ENCODE data around the gene OGDHL. TPM values are rescaled to one million over a fixed set of nuclear protein-coding genes. Genes with fewer than 3 reads are reported as not detected.

The OGDHL gene
- total RNA-seq, 6 experiments from 2014 or later = 60.4 to 98.5 (median 76.8) TPM

DNA sequence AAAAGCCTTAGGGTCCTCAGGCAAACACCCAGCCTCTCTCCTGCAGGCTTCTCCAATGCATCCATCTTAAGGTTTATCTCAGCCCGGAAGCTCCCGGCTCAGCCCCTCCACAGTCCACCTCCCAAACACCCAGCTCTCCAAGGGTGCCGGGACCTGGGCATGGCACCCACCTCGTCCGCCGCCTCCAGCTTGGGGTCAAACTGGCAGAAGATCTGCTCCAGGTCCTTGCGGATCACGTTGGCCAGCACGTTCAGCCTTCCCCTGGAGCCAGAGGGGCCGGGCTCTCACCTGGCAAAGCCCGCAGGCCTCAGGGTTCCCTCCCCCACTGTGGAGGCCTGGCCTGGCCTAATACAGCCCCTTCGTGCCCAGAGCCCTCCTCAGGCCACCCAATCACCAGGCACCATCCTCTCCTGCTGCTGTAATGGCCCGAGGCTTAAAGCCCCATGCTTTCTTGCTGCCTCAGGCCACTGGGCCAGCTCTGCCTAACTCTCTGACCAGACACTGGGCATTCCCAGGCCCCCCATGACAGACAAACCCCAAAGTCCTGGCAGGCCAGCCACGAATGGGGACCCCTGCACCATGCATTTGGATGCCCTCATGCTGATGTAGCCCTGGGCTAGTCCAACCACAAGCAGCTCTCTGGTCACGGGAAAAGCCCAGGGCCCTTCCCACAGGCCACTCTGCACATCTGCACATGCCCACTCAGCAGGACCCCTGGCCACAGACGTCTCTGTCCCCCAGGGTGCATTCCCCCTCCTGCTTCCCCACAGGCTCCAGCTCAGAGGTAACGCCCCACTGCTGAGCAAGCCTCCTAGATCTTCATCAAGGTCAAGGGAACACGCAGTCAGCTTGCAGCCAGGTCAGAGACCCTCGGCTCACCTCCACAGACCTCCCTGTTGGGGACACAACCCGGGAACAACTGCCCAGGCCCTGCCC lies 12.3 kb downstream of the OGDHL start:
- DNase-seq (no peak), ATAC-seq (no peak)
- Histone ChIP-seq H3K36me3 (peaks cover 0 to 60% (median 24%) of the 10 kb centered on the region in 4 donors), H3K27me3 (no peaks in the 10 kb centered on the region), H3K4me3 (no peak overlapping the region), H3K4me1 (peaks cover 0 to 6% (median 0%) of the 10 kb centered on the region in 4 donors), H3K27ac (no peak overlapping the region), H3K9me3 (no peaks in the 10 kb centered on the region)
- intact Hi-C loops (cut with DNase I) = no loop called here
- WGBS (ENCODE audit: insufficient coverage, low coverage, low lambda C conversion rate, missing lambda C conversion rate) = 90% methylated on average over 2 of the region's 20 CpGs
- no peak for TF ChIP-seq POLR2A (IDR thresholded peaks at IDR 0.05)
- TF ChIP-seq, protein P1, sequence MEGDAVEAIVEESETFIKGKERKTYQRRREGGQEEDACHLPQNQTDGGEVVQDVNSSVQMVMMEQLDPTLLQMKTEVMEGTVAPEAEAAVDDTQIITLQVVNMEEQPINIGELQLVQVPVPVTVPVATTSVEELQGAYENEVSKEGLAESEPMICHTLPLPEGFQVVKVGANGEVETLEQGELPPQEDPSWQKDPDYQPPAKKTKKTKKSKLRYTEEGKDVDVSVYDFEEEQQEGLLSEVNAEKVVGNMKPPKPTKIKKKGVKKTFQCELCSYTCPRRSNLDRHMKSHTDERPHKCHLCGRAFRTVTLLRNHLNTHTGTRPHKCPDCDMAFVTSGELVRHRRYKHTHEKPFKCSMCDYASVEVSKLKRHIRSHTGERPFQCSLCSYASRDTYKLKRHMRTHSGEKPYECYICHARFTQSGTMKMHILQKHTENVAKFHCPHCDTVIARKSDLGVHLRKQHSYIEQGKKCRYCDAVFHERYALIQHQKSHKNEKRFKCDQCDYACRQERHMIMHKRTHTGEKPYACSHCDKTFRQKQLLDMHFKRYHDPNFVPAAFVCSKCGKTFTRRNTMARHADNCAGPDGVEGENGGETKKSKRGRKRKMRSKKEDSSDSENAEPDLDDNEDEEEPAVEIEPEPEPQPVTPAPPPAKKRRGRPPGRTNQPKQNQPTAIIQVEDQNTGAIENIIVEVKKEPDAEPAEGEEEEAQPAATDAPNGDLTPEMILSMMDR (IDR thresholded peaks at IDR 0.05) = no peak

GRCh38 chr10:49749144-49749543 lies 13.0 kb downstream of the OGDHL start:
- Histone ChIP-seq H3K36me3 (peaks cover 0 to 63% (median 29%) of the 10 kb centered on the region in 4 donors), H3K4me3 (no peak overlapping the region), H3K27ac (peak overlapping the region in 1 of 3 donors; percentile 24), H3K27me3 (no peaks in the 10 kb centered on the region), H3K4me1 (peaks cover 0 to 6% (median 0%) of the 10 kb centered on the region in 4 donors), H3K9me3 (no peaks in the 10 kb centered on the region)
- intact Hi-C loops (cut with DNase I) = no loop called here
- DNase-seq = no peak
- peak in 3 of 4 donors; percentile 20 to 39 (median 29) for ATAC-seq
- TF ChIP-seq POLR2A (IDR thresholded peaks at IDR 0.05) = no peak
- TF ChIP-seq, protein P1 (IDR thresholded peaks at IDR 0.05) = no peak
- WGBS (ENCODE audit: insufficient coverage, low coverage, low lambda C conversion rate, missing lambda C conversion rate) = 65% methylated on average over 2 of the region's 2 CpGs

- Histone ChIP-seq H3K27me3 (no peaks in the 10 kb centered on the region), H3K4me3 (no peak overlapping the region), H3K36me3 (peaks cover 0 to 69% (median 35%) of the 10 kb centered on the region in 4 donors), H3K4me1 (peaks cover 0 to 6% (median 0%) of the 10 kb centered on the region in 4 donors), H3K9me3 (no peaks in the 10 kb centered on the region), H3K27ac (no peak overlapping the region)
- intact Hi-C loops (cut with DNase I) = no loop called here
- 76% methylated on average over 10 of the region's 10 CpGs for WGBS (ENCODE audit: insufficient coverage, low coverage, low lambda C conversion rate, missing lambda C conversion rate)
- no peak for TF ChIP-seq POLR2A (IDR thresholded peaks at IDR 0.05)
- TF ChIP-seq, protein P1 (IDR thresholded peaks at IDR 0.05) = no peak
- DNase-seq (peak in 1 of 3 donors; percentile 26), ATAC-seq (no peak)
Observed at GRCh38 chr10:49748006-49748405, 14.1 kb downstream of the OGDHL start.

DNA sequence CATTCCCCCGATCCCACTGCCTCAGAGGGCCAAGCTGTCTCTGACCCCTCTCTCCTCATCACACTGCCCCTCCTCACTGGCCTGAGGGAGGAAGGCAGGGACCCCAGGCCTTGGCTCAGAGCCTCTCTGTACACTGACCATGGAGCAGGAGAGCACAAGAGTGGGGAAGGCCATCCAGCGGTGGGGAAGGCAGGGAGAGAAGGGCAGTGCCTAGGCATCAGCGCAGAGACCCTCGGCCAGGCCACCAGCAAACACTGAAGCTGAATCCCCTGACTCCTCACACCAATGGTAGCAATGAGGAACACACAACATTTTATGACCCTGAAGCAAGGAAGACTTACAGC lies 14.8 kb downstream of the OGDHL start:
- Histone ChIP-seq H3K27me3 (no peaks in the 10 kb centered on the region), H3K9me3 (no peaks in the 10 kb centered on the region), H3K4me3 (no peak overlapping the region), H3K27ac (no peak overlapping the region), H3K4me1 (peaks cover 0 to 6% (median 0%) of the 10 kb centered on the region in 4 donors), H3K36me3 (peaks cover 0 to 67% (median 37%) of the 10 kb centered on the region in 4 donors)
- DNase-seq = peak in 1 of 3 donors; percentile 30
- WGBS (ENCODE audit: insufficient coverage, low coverage, low lambda C conversion rate, missing lambda C conversion rate) = 100% methylated on average over 2 of the region's 4 CpGs
- intact Hi-C loops (cut with DNase I) = no loop called here
- no peak for ATAC-seq
- no peak for TF ChIP-seq POLR2A (IDR thresholded peaks at IDR 0.05)
- TF ChIP-seq, protein P1 (IDR thresholded peaks at IDR 0.05) = no peak
